ENCODE measurements around the gene DISC1.

DNA sequence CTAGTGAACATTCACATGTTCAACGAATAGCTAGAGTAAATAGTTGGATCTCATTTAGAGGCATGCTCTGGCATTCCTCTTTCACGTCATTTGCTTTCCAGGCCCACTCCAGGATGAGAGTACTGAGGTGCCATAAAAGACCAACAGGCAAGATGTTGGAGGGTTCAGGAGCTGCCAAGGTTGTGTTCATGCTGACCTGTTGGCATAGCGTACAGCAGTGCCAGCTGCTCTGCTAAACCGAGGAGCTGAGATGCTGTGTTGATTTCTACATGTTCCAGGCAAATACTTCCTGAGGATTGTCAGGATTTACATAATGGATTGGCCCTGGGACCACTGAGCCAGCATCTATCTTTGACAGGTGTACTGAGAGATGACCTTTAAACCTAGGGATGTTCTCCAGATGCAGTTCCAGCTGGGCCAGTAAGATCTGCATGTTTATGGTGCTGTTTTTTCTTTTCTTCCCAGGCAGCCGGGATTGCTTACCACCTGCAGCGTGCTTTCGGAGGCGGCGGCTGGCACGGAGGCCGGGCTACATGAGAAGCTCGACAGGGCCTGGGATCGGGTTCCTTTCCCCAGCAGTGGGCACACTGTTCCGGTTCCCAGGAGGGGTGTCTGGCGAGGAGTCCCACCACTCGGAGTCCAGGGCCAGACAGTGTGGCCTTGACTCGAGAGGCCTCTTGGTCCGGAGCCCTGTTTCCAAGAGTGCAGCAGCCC lies 66.9 kb downstream of the DISC1 start:
- TF ChIP-seq EZH2 (IDR thresholded peaks at IDR 0.05; ENCODE audit: insufficient read depth, poor library complexity, severe bottlenecking) (no peak), EZH2phosphoT487 (IDR thresholded peaks at IDR 0.05; ENCODE audit: insufficient read depth, low read depth) (no peak)

Data from GM23248 (cell line).